SKM-1 (cell line): ENCODE measurements around the gene SLC31A1.
"Not testable (repeated sequence)": the region's sequence is repeated elsewhere in the genome, so short reads cannot be mapped to it uniquely, and the experiment has no call there.

Source experiments
- DNase-seq: peaks from one replicate; lab custom pipeline; 2025; ENCODE audit not compliant: unreplicated experiment; lab: John Stamatoyannopoulos, UW

SLC31A1 gene

DNA sequence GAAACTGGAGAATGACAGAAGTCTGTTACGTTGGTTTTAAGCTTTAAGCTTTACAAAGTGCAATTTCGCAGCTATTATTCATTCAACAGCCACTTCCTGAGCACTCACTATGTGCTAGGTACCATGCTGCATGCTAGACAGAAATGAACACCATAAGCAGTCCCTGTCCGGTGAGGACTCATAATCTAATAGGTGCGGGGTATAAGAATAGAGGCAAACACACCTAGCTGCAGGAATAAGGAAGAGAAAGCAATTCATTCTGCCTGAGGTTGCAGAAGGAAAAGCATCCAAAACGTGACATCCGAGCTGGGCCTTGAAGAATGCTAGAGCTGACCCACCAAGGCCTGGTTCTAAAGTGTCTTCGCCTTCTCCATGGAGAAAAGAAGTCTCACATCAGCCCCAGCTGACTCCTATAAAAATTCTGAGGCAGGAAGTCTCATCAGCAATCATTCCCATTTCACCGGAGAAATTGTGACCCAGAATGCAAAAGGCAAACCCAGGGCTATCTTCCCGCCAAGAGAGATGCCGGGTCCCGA is 809 bp upstream of the SLC31A1 start:
- DNase-seq: no peak

DNA sequence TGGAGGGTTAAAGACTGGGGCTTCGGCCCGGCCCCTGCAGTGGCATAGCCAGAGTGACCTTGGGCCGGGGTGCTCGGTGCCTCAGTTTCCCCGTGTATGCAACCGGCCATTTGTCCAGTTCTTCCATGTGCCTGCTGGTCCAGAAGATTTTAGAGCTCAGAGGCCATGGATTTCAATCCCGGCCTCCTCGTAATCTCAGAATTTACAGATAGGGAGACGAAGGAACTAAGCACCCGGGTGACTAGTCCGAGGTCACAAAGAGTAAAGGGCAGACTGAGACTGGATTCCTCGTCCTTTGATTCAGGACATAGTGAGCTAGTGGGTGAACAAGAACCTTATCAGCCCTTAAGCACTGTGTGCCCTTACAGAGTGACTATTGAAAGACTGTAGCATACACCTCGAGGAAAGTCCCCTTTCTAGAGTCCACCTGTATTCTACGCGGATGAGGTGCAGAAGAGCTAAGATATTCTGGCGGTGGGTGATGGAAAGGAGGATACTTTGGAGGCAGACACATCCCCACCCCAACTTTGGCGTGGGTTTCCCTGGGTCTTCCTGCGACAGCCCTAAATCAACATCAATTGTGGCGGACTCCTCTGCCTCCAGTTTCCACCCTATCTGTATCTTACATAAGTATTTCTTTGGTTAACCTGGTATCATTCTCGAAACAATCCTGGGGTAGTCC is 597 bp downstream of the SLC31A1 start:
- DNase-seq: no peak

DNA sequence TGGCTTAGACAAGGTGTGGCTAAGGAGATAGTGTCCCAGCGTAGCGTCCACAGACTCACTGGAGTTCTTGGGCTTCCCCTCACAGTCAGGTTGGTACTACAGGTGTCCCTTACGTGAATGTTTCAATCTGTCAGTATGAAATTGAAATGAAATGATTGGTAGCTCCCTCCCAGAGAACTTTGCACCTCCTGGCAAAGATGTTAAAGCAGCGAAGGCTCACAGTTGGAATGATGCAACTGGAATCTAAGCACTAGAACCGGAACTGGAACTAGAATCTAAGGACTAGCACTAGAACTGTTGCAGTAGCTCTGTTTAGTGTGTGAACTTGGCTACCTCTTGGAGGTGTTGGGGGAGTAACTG is 1.1 kb downstream of the SLC31A1 start:
- no peak for DNase-seq

GRCh38 chr9:113223963-113224362 is 2.6 kb downstream of the SLC31A1 start:
- no peak for DNase-seq

- DNase-seq: no peak
Observed at GRCh38 chr9:113227436-113227835, 6.1 kb downstream of the SLC31A1 start.

DNA sequence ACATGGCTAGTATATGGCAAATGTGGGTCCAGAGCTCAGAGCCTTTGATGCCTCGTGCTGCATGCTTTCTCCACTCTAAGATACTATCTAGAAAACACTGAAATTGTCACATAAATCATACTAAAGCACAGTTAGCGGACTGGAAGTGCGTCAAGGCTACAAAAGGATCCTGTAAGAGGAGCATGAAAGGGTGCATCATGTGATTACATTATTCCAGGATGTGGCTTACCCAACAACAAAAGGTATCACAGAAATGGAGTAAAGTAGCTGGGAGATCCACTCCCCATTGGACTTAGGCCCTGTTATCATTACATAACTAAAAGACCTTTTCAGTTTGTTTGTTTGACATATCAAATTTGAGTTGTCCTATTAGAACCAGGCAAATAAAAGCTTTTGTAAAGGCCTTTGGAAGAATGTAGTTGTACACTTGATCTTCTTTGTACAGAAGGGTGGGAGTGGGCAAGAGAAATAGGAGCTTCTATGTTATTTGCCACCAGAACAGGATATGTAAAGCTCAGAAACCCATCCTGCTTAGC is 6.9 kb downstream of the SLC31A1 start:
- DNase-seq: no peak

- no peak for DNase-seq
Observed at GRCh38 chr9:113231701-113232100, 10.4 kb downstream of the SLC31A1 start.

GRCh38 chr9:113235701-113236255 is 14.4 kb downstream of the SLC31A1 start:
- not testable (repeated sequence) for DNase-seq

DNA sequence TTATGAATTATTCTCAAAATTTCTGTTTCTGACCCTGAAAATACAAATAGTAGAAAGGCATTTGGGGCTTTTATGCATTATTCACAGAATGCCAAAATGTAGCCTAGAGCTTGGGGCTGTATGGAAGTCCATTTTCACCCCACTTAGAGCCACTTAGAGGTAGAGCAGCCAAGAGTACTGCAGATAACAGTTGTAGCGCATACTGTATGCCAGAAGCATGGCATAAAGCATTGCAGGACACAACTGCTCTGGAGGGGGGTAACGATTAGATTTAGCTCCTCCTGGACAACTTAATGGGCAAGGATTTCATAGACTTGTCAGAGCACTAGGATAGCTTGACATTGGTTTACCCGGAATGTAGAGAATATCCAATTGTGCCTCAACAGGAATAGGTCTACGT is 15.7 kb downstream of the SLC31A1 start:
- DNase-seq: no peak

DNA sequence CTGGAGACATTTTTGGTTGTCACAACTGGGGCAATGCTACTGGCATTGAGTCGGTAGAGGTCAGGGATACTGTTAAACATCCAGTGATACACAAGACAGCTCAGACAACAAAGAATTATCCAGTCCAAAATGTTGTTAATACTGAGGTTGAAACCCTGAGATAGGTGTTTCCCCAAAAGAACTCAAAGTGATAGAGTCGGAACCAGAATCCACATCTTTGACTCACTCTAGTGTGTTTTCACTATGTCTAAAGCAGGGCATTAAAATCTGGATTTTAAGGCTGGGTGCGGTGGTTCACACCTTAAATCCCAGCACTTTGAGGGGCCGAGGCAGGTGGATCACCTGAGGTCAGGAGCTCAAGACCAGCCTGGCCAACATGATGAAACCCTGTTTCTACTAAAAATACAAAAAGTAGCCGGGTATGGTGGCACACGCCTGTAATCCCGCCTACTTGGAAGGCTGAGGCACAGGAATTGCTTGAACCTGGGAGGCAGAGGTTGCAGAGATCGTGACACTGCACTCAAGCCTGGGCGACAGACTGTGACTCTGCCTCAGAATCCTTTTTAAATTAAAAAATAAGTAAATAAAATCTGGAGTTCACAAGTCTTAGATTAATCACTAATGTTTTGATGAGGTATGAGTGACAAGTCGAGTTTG is 17.0 kb downstream of the SLC31A1 start:
- no peak for DNase-seq

GRCh38 chr9:113238859-113239232 is 17.5 kb downstream of the SLC31A1 start:
- no peak for DNase-seq

DNA sequence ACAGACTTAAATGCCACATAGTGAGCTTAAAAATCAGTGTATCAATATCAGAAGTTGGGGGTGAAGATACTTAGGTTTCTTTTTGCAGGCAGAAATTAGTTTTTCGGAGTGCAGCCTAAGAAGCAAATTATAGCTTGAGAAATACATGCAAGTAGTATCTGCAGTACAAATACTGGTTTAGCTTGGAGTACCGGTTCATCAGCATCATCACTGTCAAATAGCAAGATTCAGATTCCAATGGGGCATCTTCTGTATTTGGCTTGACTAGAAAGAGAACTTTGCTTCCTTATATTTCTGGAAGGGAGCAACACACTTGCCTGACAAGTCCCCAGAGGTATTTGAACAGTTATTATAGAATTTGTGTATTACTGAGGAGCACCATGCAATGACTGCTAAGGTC is 19.8 kb downstream of the SLC31A1 start:
- no peak for DNase-seq

- no peak for DNase-seq
Observed at GRCh38 chr9:113244556-113244955, 23.2 kb downstream of the SLC31A1 start.

DNA sequence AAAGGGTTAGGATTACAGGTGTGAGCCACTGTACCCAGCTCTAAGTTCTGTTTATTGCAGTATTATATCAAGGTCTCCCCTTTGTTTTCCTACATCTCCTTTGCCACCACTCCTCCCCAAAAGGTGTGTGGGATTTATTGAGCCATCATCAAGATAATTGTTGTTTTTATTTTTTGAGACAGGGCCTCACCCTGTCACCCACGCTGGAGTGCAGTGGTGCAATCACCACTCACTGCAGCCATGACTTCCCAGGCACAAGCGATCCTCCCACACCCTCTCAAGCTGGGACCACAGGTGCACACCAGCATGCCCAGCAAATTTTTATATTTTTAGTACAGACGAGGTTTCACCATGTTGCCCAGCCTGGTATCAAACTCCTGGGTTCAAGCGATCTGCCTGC is 24.6 kb downstream of the SLC31A1 start:
- DNase-seq: no peak

- no peak for DNase-seq
Observed at GRCh38 chr9:113246928-113247327, 25.6 kb downstream of the SLC31A1 start.

GRCh38 chr9:113247640-113248039 is 26.3 kb downstream of the SLC31A1 start:
- DNase-seq: no peak

DNA sequence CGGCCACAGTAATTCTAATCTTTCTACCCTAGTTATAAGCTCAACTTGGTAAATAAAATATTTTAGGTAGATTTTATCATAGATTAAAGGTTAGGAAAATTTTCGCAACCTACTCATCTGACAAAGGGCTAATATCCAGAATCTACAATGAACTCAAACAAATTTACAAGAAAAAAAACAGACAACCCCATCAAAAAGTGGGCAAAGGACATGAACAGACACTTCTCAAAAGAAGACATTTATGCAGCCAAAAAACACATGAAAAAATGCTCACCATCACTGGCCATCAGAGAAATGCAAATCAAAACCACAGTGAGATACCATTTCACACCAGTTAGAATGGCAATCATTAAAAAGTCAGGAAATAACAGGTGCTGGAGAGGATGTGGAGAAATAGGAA is 28.3 kb downstream of the SLC31A1 start:
- not testable (repeated sequence) for DNase-seq

DNA sequence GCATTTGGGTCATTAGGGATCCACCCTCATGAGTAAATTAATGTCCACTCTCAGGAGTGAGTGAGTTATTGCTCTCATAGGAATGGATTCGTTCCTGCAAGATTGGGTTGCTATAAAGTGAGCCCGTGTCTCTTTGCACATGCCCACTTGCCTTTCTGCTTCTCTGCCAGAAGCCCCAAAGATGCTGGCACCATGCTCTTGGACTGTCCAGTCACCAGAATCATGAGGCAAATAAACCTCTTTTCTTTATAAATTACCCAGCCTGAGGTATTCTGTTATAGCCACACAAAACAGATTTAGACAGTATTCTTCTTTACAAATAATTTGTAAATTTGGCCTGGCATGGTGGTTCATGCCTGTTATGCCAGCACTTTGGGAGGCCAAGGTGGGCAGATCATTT is 29.5 kb downstream of the SLC31A1 start:
- no peak for DNase-seq

- DNase-seq: no peak
Observed at GRCh38 chr9:113254991-113255390, 33.6 kb downstream of the SLC31A1 start.

DNA sequence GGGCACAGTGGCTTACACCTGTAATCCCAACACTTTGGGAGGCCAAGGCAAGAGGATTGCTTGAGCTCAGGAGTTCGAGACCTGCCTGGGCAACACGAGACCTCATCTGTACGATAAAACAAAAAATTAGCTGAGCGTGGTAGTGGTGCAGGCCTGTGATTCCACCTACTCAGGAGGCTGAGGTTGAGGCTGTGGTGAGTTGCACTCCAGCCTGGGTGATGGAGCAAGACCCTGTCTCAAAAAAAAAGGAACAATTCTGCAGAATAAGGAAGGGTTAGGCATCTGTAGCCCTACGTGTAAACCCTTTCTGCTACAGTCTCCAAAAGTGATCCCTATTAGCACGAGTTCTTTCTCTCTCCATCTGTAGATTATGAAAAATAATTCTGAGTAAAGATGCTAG is 34.1 kb downstream of the SLC31A1 start:
- DNase-seq: peak; percentile 13

DNA sequence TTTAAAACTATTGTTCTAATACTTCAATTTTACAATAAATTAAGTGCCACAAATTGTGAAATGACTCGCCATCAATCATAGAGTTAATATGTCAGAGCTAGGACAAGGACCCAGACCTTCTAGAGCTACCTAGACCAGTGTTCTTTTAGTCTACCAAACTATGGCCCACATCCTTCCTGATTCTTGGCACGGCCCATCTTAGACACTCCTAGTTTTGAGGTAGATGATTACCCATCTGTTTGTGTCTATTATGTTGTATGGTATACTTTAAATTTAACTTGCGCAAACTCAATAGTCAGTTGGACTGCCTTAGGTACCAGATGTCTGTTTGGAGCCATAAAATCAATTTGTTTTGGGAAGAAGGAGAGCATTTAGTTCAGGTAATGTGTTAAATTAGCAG is 36.5 kb downstream of the SLC31A1 start:
- DNase-seq: no peak

DNA sequence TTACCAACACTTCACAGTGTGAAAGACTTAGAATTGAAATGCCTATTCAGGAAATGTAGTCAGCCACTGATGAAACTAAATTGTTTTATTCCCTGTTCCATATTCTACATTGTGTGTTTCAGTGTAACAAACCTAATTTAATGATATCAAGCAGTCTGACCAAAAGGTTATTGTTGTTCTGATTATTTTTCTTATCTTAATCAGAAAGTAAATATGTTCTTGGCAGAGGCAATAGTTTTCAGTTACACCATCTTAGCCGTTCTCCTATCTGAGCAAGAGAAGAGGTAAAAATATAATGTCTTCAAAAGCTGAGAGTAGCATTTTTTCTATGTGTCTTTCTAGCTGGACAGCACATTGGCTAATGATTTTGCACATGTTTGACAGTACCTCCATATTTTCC is 36.9 kb downstream of the SLC31A1 start:
- no peak for DNase-seq
